ENCODE measurements around the gene LSG1.

Gene LSG1

GRCh38 chr3:194683380-194683779, 11.4 kb upstream of the LSG1 start:
- Histone ChIP-seq H3K4me2 (ENCODE audit: low read depth, low read length, poor library complexity, severe bottlenecking) (peak overlapping the region; percentile 38), H3K27me3 (ENCODE audit: insufficient read depth, low read length, poor library complexity, severe bottlenecking) (no peaks in the 10 kb centered on the region), H4K20me1 (ENCODE audit: insufficient read depth, low read length, poor library complexity, severe bottlenecking) (no peaks in the 10 kb centered on the region), H3K4me3 (ENCODE audit: low read length, poor library complexity, severe bottlenecking) (no peak overlapping the region), H3K9me2 (replicated peaks; ENCODE audit: low read depth, low read length) (no peaks in the 10 kb centered on the region), H3F3A (ENCODE audit: low read depth) (no peaks in the 10 kb centered on the region), H3K36me3 (ENCODE audit: insufficient read depth, low read length) (no peaks in the 10 kb centered on the region), H3K9me3 (ENCODE audit: insufficient read depth, low read depth, low read length) (no peaks in the 10 kb centered on the region), H3K79me2 (ENCODE audit: insufficient read depth, low read length) (no peaks in the 10 kb centered on the region), H3K9ac (ENCODE audit: low read depth, low read length, poor library complexity, severe bottlenecking) (peak overlapping the region; percentile 42), H2AFZ (ENCODE audit: low read length) (peak overlapping the region; percentile 57), H3K4me1 (ENCODE audit: insufficient read depth, low read length, poor library complexity, severe bottlenecking) (peaks cover 21% of the 10 kb centered on the region)
- TF ChIP-seq EZH2phosphoT487 (IDR thresholded peaks at IDR 0.05; ENCODE audit: borderline replicate concordance) (no peak), CTCF (conservative IDR thresholded peaks at IDR 0.05; ENCODE audit: low read length) (no peak)

GRCh38 chr3:194682694-194683310, 10.8 kb upstream of the LSG1 start:
- Histone ChIP-seq H3K9me3 (ENCODE audit: insufficient read depth, low read depth, low read length) (no peaks in the 10 kb centered on the region), H3K4me2 (ENCODE audit: low read depth, low read length, poor library complexity, severe bottlenecking) (peak overlapping the region; percentile 61), H3K4me3 (ENCODE audit: low read length, poor library complexity, severe bottlenecking) (no peak overlapping the region), H4K20me1 (ENCODE audit: insufficient read depth, low read length, poor library complexity, severe bottlenecking) (no peaks in the 10 kb centered on the region), H3K27me3 (ENCODE audit: insufficient read depth, low read length, poor library complexity, severe bottlenecking) (no peaks in the 10 kb centered on the region), H2AFZ (ENCODE audit: low read length) (peak overlapping the region; percentile 83), H3K9me2 (replicated peaks; ENCODE audit: low read depth, low read length) (no peaks in the 10 kb centered on the region), H3K36me3 (ENCODE audit: insufficient read depth, low read length) (no peaks in the 10 kb centered on the region), H3K4me1 (ENCODE audit: insufficient read depth, low read length, poor library complexity, severe bottlenecking) (peaks cover 16% of the 10 kb centered on the region), H3K9ac (ENCODE audit: low read depth, low read length, poor library complexity, severe bottlenecking) (peak overlapping the region; percentile 42), H3K79me2 (ENCODE audit: insufficient read depth, low read length) (no peaks in the 10 kb centered on the region), H3F3A (ENCODE audit: low read depth) (no peaks in the 10 kb centered on the region)
- no peak for TF ChIP-seq EZH2phosphoT487 (IDR thresholded peaks at IDR 0.05; ENCODE audit: borderline replicate concordance)
- peak; percentile 98 for TF ChIP-seq CTCF (conservative IDR thresholded peaks at IDR 0.05; ENCODE audit: low read length)

DNA sequence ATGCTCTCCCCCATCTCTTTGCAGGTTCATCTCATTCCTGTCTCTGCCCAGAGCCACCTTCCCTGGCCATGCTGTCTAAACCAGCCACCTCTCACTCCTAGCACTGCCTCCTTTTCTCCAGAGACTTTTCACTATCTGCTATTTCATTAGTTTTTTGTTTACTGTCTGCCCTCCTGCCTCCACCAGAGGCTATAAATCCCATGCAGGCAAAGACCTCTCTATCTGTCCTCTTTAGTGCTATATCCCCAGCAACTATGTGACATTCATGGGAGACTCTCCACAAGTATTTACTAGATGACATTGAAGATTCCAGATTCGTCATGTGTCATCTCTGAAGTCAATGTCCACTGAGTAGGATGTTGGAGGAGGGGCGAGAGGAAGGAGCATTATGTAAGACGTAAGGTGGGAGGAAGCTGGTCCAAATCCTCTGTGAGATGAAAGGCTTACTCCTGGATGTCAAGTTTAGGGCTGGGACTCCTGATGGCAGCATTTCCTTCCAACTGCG, 10.2 kb upstream of the LSG1 start:
- Histone ChIP-seq H3K4me3 (ENCODE audit: low read length, poor library complexity, severe bottlenecking) (no peak overlapping the region), H4K20me1 (ENCODE audit: insufficient read depth, low read length, poor library complexity, severe bottlenecking) (no peaks in the 10 kb centered on the region), H3K27me3 (ENCODE audit: insufficient read depth, low read length, poor library complexity, severe bottlenecking) (no peaks in the 10 kb centered on the region), H3K4me2 (ENCODE audit: low read depth, low read length, poor library complexity, severe bottlenecking) (peak overlapping the region; percentile 61), H3K4me1 (ENCODE audit: insufficient read depth, low read length, poor library complexity, severe bottlenecking) (peaks cover 16% of the 10 kb centered on the region), H3F3A (ENCODE audit: low read depth) (no peaks in the 10 kb centered on the region), H3K79me2 (ENCODE audit: insufficient read depth, low read length) (no peaks in the 10 kb centered on the region), H2AFZ (ENCODE audit: low read length) (peak overlapping the region; percentile 83), H3K9me3 (ENCODE audit: insufficient read depth, low read depth, low read length) (no peaks in the 10 kb centered on the region), H3K9me2 (replicated peaks; ENCODE audit: low read depth, low read length) (no peaks in the 10 kb centered on the region), H3K9ac (ENCODE audit: low read depth, low read length, poor library complexity, severe bottlenecking) (peak overlapping the region; percentile 42), H3K36me3 (ENCODE audit: insufficient read depth, low read length) (no peaks in the 10 kb centered on the region)
- TF ChIP-seq EZH2phosphoT487 (IDR thresholded peaks at IDR 0.05; ENCODE audit: borderline replicate concordance) (no peak), CTCF (conservative IDR thresholded peaks at IDR 0.05; ENCODE audit: low read length) (no peak)

Measured in Loucy (cell line).